ENCODE results near the gene DIDO1.

DNA sequence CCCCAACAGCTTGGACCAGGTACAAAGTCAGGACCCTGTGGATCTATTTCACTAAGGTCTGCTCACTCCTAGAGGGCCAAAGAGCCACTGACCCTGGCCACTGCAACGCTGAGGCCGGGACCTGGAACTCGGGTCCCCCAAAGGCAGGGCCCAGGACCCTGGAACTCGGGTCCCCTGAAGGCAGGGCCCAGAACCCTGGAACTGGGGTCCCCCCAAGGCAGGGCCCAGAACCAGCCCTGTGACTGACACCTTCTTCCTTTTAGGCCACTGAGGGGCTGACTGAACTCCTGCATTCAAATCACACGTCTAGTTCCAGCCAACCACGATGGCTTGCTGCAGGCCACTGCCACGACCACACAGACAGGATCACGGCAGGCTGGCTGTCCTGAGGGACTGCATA is 74.1 kb downstream of the DIDO1 start:
- TF ChIP-seq, protein P1, sequence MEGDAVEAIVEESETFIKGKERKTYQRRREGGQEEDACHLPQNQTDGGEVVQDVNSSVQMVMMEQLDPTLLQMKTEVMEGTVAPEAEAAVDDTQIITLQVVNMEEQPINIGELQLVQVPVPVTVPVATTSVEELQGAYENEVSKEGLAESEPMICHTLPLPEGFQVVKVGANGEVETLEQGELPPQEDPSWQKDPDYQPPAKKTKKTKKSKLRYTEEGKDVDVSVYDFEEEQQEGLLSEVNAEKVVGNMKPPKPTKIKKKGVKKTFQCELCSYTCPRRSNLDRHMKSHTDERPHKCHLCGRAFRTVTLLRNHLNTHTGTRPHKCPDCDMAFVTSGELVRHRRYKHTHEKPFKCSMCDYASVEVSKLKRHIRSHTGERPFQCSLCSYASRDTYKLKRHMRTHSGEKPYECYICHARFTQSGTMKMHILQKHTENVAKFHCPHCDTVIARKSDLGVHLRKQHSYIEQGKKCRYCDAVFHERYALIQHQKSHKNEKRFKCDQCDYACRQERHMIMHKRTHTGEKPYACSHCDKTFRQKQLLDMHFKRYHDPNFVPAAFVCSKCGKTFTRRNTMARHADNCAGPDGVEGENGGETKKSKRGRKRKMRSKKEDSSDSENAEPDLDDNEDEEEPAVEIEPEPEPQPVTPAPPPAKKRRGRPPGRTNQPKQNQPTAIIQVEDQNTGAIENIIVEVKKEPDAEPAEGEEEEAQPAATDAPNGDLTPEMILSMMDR (IDR thresholded peaks at IDR 0.05) = no peak
- no peak for TF ChIP-seq POLR2A (IDR thresholded peaks at IDR 0.05)

Data from lower leg skin (tissue), 3 donors.